Measurements from ENCODE around the gene DGKG. TPM values are rescaled to one million over a fixed set of nuclear protein-coding genes. Genes with fewer than 3 reads are reported as not detected.
A peak's percentile ranks its signal among the peaks of the same experiment; 100 is the strongest.

DGKG gene
- total RNA-seq, 1 donor: 2.5 TPM

- no peak for TF ChIP-seq CTCF (IDR thresholded peaks at IDR 0.05; ENCODE audit: extremely low read depth, low read depth, low read length)
- no peak overlapping the region for H2AFZ ChIP-seq (ENCODE audit: low read length)
- no peak for DNase-seq (ENCODE audit: insufficient read length, low spot score, missing footprints)
- no peaks in the 10 kb centered on the region for H3K36me3 ChIP-seq (ENCODE audit: insufficient read depth, low read length)
- no peaks in the 10 kb centered on the region for H4K20me1 ChIP-seq (ENCODE audit: insufficient read depth, low read length)
- H3K9me3 ChIP-seq (ENCODE audit: low read depth, low read length): no peaks in the 10 kb centered on the region
- no peak overlapping the region for H3K4me2 ChIP-seq (ENCODE audit: insufficient read depth, low read length)
- H3K4me1 ChIP-seq (ENCODE audit: insufficient read depth, low read length): peaks cover 42% of the 10 kb centered on the region
- H3K27ac ChIP-seq (ENCODE audit: low read depth, low read length): no peak overlapping the region
- no peaks in the 10 kb centered on the region for H3K79me2 ChIP-seq (ENCODE audit: insufficient read depth, low read length)
- H3K4me3 ChIP-seq (ENCODE audit: insufficient read depth, low read length): no peak overlapping the region
- H3K27me3 ChIP-seq (ENCODE audit: insufficient read depth, low read length): no peaks in the 10 kb centered on the region
Measured at GRCh38 chr3:186286114-186286513, 75.9 kb downstream of the DGKG start.

GRCh38 chr3:186284661-186285060 is 77.4 kb downstream of the DGKG start:
- no peaks in the 10 kb centered on the region for H4K20me1 ChIP-seq (ENCODE audit: insufficient read depth, low read length)
- no peak overlapping the region for H2AFZ ChIP-seq (ENCODE audit: low read length)
- no peaks in the 10 kb centered on the region for H3K36me3 ChIP-seq (ENCODE audit: insufficient read depth, low read length)
- H3K27me3 ChIP-seq (ENCODE audit: insufficient read depth, low read length): no peaks in the 10 kb centered on the region
- H3K79me2 ChIP-seq (ENCODE audit: insufficient read depth, low read length): no peaks in the 10 kb centered on the region
- no peak for TF ChIP-seq CTCF (IDR thresholded peaks at IDR 0.05; ENCODE audit: extremely low read depth, low read depth, low read length)
- no peak overlapping the region for H3K4me2 ChIP-seq (ENCODE audit: insufficient read depth, low read length)
- H3K4me3 ChIP-seq (ENCODE audit: insufficient read depth, low read length): no peak overlapping the region
- peaks cover 47% of the 10 kb centered on the region for H3K4me1 ChIP-seq (ENCODE audit: insufficient read depth, low read length)
- H3K9me3 ChIP-seq (ENCODE audit: low read depth, low read length): no peaks in the 10 kb centered on the region
- DNase-seq (ENCODE audit: insufficient read length, low spot score, missing footprints): no peak
- H3K27ac ChIP-seq (ENCODE audit: low read depth, low read length): no peak overlapping the region

GRCh38 chr3:186284349-186284652 is 77.7 kb downstream of the DGKG start:
- Histone ChIP-seq H3K4me2 (ENCODE audit: insufficient read depth, low read length) (no peak overlapping the region), H4K20me1 (ENCODE audit: insufficient read depth, low read length) (no peaks in the 10 kb centered on the region), H3K36me3 (ENCODE audit: insufficient read depth, low read length) (no peaks in the 10 kb centered on the region), H3K27me3 (ENCODE audit: insufficient read depth, low read length) (no peaks in the 10 kb centered on the region), H2AFZ (ENCODE audit: low read length) (no peak overlapping the region), H3K4me3 (ENCODE audit: insufficient read depth, low read length) (no peak overlapping the region), H3K79me2 (ENCODE audit: insufficient read depth, low read length) (no peaks in the 10 kb centered on the region), H3K9me3 (ENCODE audit: low read depth, low read length) (no peaks in the 10 kb centered on the region), H3K27ac (ENCODE audit: low read depth, low read length) (no peak overlapping the region), H3K4me1 (ENCODE audit: insufficient read depth, low read length) (peaks cover 47% of the 10 kb centered on the region)
- TF ChIP-seq CTCF (IDR thresholded peaks at IDR 0.05; ENCODE audit: extremely low read depth, low read depth, low read length): no peak
- DNase-seq (ENCODE audit: insufficient read length, low spot score, missing footprints): no peak

- H3K27me3 ChIP-seq (ENCODE audit: insufficient read depth, low read length): no peaks in the 10 kb centered on the region
- no peaks in the 10 kb centered on the region for H3K36me3 ChIP-seq (ENCODE audit: insufficient read depth, low read length)
- H3K4me2 ChIP-seq (ENCODE audit: insufficient read depth, low read length): peak overlapping the region; percentile 29
- H3K27ac ChIP-seq (ENCODE audit: low read depth, low read length): peak overlapping the region; percentile 78
- no peaks in the 10 kb centered on the region for H3K9me3 ChIP-seq (ENCODE audit: low read depth, low read length)
- peak; percentile 96 for DNase-seq (ENCODE audit: insufficient read length, low spot score, missing footprints)
- no peak for TF ChIP-seq CTCF (IDR thresholded peaks at IDR 0.05; ENCODE audit: extremely low read depth, low read depth, low read length)
- H3K79me2 ChIP-seq (ENCODE audit: insufficient read depth, low read length): no peaks in the 10 kb centered on the region
- H2AFZ ChIP-seq (ENCODE audit: low read length): no peak overlapping the region
- no peaks in the 10 kb centered on the region for H4K20me1 ChIP-seq (ENCODE audit: insufficient read depth, low read length)
- H3K4me3 ChIP-seq (ENCODE audit: insufficient read depth, low read length): no peak overlapping the region
- peaks cover 47% of the 10 kb centered on the region for H3K4me1 ChIP-seq (ENCODE audit: insufficient read depth, low read length)
Measured at GRCh38 chr3:186283651-186284348, 78.2 kb downstream of the DGKG start.

Data from osteoblast (primary cell).